Epidermal melanocyte (primary cell): ENCODE data around the gene GRHPR.
"Not testable (repeated sequence)": the region's sequence is repeated elsewhere in the genome, so short reads cannot be mapped to it uniquely, and the experiment has no call there.

ENCODE experiments used
- DNase-seq: peaks from one replicate; pipeline ENCODE4 v3.0.0; 2011; ENCODE audit warnings: low spot score; ENCODE audit not compliant: insufficient read length

GRHPR gene

DNA sequence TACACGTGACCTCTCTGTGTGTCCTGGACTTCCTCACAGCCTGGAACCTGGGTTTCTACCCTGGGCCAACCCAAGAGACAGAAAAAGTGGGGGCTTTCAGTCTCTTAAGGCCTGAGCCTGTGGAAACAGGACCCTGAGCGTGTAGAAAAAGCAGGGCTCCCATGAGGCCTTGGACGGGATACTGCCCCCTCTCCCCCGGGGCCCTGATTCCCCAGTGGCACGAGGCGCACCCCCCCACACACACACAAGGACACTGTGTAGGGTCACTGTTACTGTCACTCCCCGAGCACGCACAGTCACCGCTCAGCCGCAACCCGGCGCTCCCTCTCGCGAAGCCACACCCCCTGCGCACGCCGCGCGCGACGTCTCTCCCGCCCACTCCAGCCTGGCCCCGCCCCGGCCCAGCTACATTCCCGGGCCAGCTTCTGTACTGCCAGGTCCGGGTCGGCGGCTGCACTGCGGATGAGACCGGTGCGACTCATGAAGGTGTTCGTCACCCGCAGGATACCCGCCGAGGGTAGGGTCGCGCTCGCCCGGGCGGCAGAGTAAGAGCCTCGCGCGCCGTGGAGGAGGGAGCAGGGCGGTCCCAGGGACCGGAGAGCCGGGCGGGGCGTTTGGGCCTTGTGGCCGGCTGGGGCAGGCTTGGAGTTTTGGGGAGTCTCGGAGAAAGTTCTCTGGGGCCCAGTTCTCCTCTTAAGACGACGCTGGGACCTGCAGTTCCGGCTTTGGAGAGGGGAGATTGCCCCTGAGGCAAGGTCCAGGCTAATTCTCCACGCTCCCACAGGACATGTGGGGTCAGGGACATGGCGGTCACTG is at the start of gene GRHPR:
Gene GRHPR (plus strand): TSS at position 408 of the 816 bp plus-strand sequence. CDS start 55 bp downstream, at position 463.
- peak; percentile 72 for DNase-seq

DNA sequence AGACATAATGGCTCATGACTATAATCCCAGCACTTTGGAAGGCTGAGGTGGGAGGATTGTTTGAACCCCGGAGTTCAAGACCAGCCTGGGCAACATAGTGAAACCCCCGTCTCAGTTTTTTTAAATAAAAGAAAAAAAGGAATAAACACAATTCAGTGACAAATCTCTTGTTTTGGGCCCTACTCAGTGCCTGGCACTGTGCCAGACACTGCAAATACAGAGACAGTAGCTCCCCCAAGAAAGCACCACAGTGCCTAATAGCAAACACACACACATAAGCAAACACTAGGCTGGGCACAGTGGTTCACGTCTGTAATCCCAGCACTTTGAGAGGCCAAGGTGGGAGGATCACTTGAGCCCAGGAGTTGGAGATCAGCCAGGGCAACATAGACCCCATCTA is 49.7 kb upstream of the GRHPR start:
- no peak for DNase-seq

DNA sequence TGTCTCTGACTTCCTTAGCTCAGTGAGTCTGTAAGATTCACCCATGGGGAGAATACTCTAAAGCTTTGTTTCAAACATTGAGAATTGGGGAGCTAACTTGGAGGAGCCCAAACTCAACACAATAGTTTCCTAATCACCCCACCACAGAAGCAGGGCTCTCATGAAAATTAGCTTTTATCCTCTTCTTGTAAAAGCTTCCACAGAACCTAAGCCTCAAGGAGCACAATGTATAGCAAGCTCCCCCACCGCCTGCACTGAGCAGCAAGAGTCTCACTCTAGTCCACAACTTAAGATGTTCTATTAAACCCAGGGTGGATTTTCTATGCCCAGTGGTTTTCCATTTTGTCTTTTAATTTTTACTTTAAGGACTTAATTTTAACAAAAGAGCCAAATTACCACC is 48.9 kb upstream of the GRHPR start:
- no peak for DNase-seq

DNA sequence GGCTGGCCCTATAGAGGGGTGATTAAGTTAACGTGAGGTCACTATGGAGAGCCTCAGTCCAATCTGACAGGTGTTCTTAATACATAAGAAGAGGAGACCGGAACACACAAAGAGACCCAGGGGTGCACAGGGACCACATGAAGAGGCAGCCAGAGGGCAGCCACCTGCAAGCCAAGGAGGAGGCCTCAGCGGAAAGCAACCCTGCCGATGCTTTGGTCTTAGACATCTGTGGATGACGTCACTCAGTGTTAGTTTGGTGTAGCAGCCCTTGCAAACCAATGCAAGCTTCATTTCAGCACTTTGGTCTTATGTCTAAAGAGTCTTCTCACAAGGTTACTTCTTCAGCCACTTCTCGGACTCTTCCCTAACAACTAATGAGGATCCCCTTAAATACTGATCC is 47.6 kb upstream of the GRHPR start:
- no peak for DNase-seq

DNA sequence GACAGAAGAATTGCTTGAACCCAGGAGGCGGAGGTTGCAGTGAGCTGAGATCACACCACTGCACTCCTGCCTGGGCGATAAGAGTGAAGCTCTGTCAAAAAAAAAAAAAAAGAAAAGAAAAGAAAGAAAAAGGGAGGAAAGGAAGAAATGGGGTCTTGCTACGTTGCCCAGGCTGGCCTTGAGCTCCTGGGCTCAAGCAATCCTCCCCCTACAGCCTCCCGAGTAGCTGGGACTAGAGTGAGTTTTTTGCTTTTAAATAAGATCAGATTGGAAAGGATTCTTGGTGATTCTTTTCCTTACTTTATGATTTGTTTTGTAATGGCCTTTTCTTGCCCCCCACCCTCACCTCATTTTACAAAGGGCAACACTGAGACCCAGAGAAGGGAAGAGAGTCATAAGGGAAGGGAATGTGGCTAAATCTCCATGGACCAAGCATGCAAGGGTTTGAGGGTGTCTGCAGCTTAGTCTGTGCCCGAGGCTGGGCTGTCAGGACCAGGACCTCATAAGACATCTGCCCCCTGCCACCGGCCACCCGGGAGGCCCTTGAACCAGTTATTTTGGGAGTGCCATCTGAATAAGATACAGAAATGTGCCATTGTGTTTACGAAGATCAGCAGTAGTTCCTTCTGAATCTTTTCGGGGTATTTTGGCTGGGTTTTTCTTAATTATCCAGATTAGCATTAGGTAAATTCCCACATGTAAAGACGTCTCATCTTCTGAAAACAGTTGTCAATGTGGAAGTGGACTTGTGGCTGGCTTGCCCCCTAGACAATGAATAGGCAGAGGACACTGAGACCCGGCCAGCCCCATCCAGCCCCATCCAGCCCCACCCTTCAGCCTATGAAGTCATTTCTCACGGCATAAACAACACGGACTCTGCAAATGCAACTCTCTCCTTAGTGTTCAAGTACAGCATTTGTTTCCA is 44.5 kb upstream of the GRHPR start:
- DNase-seq: no peak

DNA sequence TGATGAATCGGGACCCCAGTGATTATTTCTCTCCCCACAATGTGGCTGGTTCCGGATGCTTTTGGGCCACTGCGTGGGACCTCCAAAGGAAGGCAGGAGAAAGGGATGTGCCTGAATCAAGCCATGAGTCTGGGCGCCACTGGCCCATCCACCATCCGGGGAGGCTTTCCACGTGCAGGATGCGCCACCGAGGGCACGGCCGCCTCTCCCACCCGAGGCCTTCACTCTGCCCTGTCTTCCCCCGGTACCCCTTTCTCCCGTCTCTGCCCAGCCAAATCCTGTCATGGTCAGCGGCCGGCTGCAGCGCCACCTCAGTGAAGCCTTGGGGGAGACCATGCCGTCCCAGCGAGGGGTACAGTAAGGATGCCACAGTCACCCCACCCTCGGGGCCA is 43.9 kb upstream of the GRHPR start:
- DNase-seq: no peak

DNA sequence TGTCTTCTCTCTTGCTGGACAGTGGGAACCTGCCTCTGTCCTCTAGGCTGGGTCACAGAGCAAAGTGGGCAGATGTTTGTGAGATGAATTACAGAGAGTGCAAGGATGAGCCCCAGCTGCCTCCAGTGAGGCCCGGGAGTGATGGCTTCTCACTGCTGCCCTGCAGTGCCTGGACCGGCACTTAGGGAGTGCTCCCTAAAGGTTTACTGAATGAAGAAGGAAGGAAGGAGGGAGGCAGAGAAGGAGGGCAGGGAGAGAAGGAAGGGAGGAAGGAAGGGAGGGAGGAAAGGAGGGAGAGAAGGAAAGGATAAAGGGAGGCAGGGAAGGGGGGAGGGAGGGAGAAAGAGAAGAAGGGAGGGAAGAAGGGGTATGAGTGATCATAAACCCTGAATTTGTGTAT is 42.7 kb upstream of the GRHPR start:
- no peak for DNase-seq

DNA sequence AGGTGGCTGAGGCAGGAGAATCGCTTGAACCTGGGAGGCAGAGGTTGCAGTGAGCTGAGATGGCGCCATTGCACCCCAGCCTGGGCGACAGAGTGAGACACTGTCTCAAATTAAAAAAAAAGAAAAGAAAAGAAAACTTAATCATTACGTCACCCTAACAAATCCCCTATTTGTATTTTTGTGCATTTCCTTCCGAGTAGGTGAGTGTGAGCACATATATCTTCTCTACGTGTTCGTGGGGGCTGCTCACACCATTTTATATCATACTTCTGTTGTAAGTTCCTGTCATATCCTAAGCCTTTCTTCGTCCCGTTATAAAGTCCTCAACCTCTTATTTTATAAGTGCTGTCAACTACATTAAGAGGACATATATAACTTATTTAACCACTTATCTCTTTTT is 41.9 kb upstream of the GRHPR start:
- DNase-seq: no peak

DNA sequence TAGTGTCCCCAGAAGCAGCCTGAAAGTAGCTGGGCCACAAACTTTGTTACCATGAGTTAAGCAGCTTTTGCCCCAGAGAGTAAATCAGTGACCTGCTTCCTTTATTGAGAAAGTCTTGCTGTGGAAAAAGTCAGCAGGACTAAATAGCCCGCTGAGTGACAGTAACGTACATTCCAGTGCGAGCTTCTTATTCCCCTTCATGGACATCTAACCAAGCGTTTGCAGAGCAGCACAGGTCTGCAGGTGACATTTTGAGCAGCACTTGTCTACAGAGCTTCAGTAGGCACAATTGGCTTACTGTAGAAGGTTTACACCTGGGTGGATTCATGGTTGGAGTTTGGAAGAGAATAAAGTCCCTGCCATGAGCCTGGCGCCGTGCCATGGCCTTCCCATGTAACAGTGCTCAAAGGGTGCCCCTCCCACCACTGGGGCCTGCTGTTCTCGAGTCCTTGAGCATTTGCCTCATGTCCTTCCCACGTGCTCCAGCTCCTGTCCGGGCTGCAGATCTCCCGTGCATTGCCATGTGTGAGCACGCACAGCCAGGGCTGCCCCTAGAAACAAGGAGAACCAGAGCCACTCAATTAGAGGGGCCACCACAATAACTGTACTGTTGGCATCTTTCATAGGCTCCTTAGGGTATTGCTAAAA is 41.3 kb upstream of the GRHPR start:
- DNase-seq: no peak

DNA sequence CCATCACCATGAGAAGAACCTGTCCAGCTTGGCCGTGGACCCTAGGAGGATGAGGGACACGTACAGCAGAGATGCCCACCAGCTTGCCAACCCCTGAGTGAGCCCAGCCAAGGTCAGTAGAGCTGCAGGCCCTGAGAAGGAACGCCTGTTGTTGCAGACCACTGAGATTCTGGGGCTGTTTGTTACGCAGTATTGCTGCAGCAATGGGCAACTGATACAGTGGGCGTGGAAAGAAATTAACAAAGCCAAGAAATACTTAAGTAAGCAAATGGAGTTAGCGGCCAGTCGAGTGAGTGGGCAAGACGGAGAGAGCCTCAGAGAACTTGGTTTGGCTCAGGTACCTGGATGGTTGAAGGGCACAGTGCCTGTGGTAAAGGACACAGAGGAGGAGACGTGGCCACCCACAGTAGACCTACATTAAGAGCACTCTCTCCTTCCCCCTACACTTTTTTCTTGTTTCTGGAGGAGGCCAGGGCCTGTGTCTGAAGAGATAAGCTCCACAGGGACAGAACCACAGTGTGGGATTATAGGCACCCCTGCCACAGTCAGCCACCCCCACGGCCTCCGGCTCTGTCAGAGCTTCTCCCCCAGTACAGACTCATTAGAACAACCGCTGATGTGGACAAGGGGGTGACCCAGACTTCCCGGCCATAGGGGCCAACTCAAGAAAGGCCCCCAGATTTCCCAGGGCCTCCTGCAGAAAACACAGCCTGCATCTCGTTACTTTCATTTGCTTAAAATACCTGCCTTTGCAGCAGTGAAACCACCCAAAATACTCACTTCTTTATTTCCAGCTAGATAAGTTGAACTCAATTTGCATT is 40.1 kb upstream of the GRHPR start:
- no peak for DNase-seq

DNA sequence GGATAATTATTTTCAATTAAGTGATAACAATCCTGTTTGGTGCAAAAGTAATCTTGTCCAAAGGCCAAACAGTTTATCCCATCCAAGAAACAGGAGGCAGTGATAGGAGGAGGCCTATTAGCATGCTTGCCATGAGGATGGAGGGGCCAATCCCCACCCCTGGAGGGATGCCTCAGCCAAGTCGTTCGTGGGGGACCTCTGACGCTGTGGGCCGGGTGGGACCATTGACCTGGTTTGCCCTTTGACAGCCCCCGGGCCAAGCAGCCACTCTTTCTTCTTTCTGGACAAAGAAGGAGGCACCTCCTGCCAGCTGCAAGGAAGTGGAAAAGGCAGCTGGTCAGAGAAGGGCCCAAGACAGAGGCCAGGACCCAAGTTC is 39.5 kb upstream of the GRHPR start:
- DNase-seq: no peak

DNA sequence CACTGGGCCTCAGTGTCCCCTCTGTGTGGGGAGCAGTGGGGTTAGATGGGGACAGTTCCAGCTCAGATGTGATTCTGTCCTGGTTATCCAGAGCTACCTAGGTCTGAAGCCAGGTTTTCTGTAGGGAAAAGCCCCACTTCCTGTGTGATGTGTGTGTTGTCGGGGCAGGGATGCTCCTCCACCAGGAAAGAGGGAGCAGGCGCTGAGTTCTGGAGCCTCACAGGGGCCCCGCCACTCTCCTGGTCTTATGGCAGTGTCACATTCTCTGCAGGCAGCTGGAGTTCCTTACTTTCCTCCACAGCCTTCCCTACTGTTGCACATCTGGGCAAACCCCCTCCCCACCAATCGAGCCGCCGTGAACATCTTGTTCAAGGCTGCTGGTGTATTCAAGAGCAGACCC is 39.1 kb upstream of the GRHPR start:
- DNase-seq: no peak

DNA sequence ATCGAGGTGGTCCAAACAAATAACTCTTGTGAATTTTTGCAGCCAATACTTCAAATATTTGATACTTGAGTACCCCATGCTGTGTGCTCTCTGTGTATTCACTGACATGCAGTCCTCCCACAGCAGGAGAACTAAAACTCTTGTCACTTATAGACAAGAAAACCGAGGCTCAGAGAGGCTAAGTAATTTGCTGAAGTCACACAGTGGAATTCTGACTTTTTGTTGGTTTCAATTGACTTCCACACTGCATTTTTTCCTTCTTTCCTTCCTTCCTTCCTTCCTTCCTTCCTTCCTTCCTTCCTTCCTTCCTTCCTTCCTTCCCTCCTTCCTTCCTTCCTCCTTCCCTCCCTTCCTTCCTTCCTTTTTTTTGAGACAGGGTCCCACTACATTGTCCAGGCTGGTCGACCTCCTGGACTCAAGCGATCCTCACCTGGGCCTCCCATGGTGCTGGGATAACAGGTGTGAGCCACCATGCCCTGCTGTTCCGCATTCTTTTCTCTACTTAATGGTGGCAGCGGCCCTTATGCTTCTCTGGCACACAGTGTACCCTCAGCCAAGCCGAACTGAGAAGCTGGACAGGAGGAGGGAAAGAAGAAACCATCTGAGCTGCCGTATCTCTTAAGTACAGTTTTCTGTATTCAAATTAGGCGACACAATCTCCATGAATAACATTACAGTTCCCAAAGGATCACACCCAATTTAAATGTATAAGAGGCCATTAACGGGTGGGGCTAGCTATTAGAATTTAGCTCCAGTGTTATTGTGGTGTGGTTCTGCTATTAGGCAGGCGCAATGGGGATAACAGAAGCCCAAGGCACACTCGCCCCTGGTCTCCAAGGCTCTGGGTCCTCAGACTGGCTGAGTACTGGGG is 38.4 kb upstream of the GRHPR start:
- DNase-seq: no peak

DNA sequence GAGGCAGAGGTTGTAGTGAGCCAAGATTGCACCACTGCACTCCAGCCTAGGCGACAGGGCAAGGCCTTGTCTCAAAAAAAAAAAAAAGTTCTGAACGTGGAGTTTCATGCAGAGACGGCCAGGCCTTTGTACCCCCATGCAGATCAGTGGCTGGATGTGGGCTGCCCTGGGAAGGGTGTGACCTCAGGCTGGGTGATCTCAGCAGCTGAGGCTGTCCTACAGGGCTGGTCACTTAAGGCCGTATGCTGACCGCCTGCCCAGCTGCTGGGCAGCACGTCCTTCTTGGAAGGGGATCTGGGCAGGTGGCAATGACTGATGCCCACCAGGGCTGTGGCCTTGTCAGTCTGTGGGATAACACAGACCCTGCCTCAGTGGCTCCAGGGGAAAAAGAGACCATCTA is 37.2 kb upstream of the GRHPR start:
- DNase-seq: no peak

DNA sequence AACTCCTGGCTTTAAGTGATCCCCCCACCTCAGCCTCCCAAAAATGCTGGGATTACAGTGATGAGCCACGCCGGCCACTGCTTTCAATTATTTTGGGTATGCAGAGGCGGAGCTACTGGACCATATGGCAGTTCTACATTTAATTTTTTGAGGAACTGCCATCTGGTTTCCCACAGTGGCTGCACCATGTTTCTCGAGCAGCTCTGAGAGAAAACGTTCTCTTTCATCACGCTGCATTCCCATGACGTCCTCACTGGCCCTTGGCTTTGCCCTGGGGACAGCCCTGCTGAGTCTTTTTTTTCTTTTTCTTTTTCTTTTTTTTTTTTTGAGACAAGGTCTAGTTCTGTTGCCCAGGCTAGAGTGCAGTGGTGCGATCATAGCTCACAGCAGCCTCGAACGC is 35.5 kb upstream of the GRHPR start:
- DNase-seq: no peak

DNA sequence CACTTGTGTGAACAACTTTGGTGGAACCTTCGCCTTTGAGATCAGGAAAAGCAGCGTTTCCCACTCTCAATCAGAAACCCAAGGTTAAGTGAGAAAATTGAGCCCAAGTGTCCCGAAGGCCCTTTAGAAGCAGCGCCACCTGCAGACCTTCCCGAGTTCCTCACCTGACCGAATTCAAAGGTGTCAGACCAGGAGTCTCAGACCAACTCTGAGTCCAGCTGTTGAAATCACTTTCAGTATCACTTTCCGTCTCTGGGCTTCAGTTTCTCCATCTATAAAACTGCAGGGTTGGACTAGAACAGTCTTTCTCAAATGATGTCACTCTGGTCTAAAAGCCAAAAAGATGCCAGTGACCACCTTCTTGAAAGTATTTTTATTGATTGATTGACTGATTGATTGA is 31.7 kb upstream of the GRHPR start:
- DNase-seq: no peak

DNA sequence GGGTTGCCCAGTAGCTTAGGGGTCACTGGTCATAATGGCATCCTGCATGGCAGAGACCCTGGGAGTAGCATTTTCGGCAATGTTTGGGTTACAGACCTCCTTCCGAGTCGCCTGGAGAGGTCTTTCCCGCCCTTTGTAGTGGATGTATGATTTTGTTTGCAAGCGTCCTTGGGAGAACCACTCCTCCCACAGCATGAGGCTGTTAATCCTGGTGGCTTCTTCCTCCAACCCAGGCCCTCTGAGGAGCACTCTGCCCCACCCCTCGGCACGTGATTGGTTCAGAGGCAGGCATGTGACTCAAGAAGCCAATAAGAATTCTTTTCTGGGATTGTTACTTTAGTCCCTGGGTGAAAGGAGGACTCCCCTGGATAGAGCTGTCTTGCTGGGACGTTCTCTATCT is 30.2 kb upstream of the GRHPR start:
- no peak for DNase-seq

DNA sequence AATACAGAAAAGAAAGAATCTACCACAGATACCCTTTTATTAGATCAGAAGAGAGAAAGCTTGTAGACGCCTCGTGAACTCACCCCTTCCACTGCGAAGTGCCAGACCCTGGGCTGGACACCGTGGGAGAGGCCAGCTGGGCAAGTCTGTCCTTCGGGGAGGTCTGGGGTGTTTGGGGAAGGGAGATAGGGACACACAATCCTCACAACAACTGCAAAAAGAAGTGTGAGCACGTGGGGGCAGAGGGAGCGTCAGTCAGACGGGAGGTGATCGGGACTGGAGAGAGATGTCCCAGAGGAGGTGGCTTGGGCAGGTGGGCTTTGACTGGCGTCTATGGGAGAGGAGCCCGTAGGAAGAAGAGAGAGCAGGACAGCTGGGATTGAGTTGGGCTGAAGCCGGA is 27.3 kb upstream of the GRHPR start:
- no peak for DNase-seq

DNA sequence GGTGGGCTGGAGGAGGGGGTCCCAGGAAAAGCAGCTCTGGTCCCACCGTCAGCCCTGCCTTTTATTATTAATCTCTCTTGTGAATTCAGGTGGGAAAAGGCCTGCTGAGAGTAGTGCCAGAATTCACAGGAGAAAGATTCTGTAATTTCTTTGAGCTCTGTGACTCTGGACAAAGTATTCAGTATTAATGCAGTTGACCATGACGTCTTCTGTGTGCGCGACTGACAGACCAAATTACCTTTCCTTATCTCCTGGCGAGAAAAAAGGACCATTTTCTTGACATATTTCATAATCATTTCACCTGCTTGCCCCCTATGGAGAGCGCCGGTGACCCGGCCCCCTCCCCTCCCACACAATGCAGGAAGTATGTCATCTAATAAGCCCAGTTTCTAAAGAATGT is 26.8 kb upstream of the GRHPR start:
- no peak for DNase-seq

DNA sequence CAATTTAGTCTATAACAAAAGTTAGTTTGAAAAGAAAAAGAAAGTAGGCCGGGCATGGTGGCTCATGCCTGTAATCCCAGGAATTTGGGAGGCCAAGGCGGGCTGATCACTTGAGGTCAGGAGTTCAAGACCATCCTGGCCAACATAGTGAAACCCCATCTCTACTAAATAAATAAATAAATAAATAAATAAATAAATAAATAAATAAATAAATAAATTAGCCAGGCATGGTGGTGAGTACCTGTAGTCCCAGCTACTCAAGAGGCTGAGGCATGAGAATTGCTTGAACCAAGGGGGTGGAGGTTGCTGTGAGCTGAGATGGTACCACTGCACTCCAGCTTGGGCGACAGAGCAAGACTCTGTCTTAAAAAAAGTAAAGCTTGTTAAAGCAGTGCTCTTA is 24.5 kb upstream of the GRHPR start:
- not testable (repeated sequence) for DNase-seq
